Activated CD8-positive, alpha-beta memory T cell treated with anti-CD3 and anti-CD28 coated beads, Interleukin-2, amount 50 U/mL, for 4 hours (primary cell): ENCODE data around the gene VENTX.

Experiments
- DNase-seq: peaks from one replicate; pipeline ENCODE4 v3.0.0-alpha.2; 2020

VENTX gene

GRCh38 chr10:133238466-133238804 lies 780 bp downstream of the VENTX start:
- no peak for DNase-seq

- DNase-seq, result no peak
Observed at GRCh38 chr10:133239990-133240389, 2.3 kb downstream of the VENTX start.

- DNase-seq, result no peak
Observed at GRCh38 chr10:133241501-133242205, 4.0 kb downstream of the VENTX start.

- DNase-seq, result no peak
Observed at GRCh38 chr10:133242611-133243356, 5.1 kb downstream of the VENTX start.

- no peak for DNase-seq
Observed at GRCh38 chr10:133243593-133243992, 5.9 kb downstream of the VENTX start.

GRCh38 chr10:133245439-133246235 lies 8.0 kb downstream of the VENTX start:
- no peak for DNase-seq

- no peak for DNase-seq
Observed at GRCh38 chr10:133246236-133246626, 8.6 kb downstream of the VENTX start.

- DNase-seq, result no peak
Observed at GRCh38 chr10:133247681-133248333, 10.2 kb downstream of the VENTX start.

- DNase-seq, result no peak
Observed at GRCh38 chr10:133248334-133248715, 10.7 kb downstream of the VENTX start.

GRCh38 chr10:133249094-133249780 lies 11.6 kb downstream of the VENTX start:
- no peak for DNase-seq

GRCh38 chr10:133249975-133250754 lies 12.5 kb downstream of the VENTX start:
- no peak for DNase-seq

GRCh38 chr10:133251388-133252222 lies 13.9 kb downstream of the VENTX start:
- DNase-seq, result no peak

GRCh38 chr10:133252223-133252552 lies 14.5 kb downstream of the VENTX start:
- no peak for DNase-seq

- DNase-seq, result no peak
Observed at GRCh38 chr10:133253361-133253955, 15.8 kb downstream of the VENTX start.

GRCh38 chr10:133254421-133255120 lies 16.9 kb downstream of the VENTX start:
- DNase-seq, result no peak

- DNase-seq, result no peak
Observed at GRCh38 chr10:133255323-133255722, 17.7 kb downstream of the VENTX start.

GRCh38 chr10:133257489-133258065 lies 19.9 kb downstream of the VENTX start:
- DNase-seq, result peak; percentile 42

GRCh38 chr10:133258066-133258817 lies 20.6 kb downstream of the VENTX start:
- no peak for DNase-seq
